Right lobe of liver (tissue), 6 donors: Measurements from ENCODE around the gene GNAT1. TPM values are rescaled to one million over a fixed set of nuclear protein-coding genes. Genes with fewer than 3 reads are reported as not detected.

Experiments used
- ATAC-seq, 4 donors: fragments of 200-7000 bp; cut with Tn5 transposase; one replicate each; pipeline ENCODE4 v1.9.1; 2020; ENCODE audit warnings: mild to moderate bottlenecking in 4 of 4, moderate library complexity in 4 of 4
- DNase-seq, 3 donors: peaks; one replicate each; pipeline ENCODE4 v3.0.0-alpha.2; 2020
- H3K27ac ChIP-seq, 3 donors: fragments of 200-600 bp; one replicate each; pipeline ENCODE4 v1.8.0; 2022
- H3K27me3 ChIP-seq, 2 donors: fragments of 200-600 bp; one replicate each; pipeline ENCODE4 v1.8.0; 2022
- H3K36me3 ChIP-seq, 4 donors: fragments of 200-600 bp; sonication (generic) in 1 of 4; one replicate each; pipeline versions ENCODE4 v1.5.1 to v1.8.0; 2017 to 2022; ENCODE audit warnings: control low read depth in 1 of 4
- H3K4me1 ChIP-seq, 4 donors: fragments of 200-600 bp; sonication (generic) in 1 of 4; one replicate each; pipeline versions ENCODE4 v1.5.1 to v1.8.0; 2017 to 2022; ENCODE audit warnings: control low read depth in 1 of 4
- H3K4me3 ChIP-seq, 3 donors: fragments of 200-600 bp; one replicate each; pipeline ENCODE4 v1.8.0; 2022
- H3K9me3 ChIP-seq, 4 donors: fragments of 200-600 bp; sonication (generic) in 1 of 4; one replicate each; pipeline versions ENCODE4 v1.5.1 to v1.8.0; 2017 to 2022; ENCODE audit warnings: control low read depth in 1 of 4
- POLR2A ChIP-seq: fragments of 450-650 bp; IDR thresholded peaks from one replicate; pipeline ENCODE4 v1.6.1; 2017; ENCODE audit warnings: antibody characterized with exemption, mild to moderate bottlenecking
- WGBS: methylation state at CpG from one replicate; pipeline ENCODE4 v1.1.6; 2018; ENCODE audit warnings: low coverage, low lambda C conversion rate; ENCODE audit not compliant: insufficient coverage; ENCODE audit errors: missing lambda C conversion rate; 5-methylcytosine and 5-hydroxymethylcytosine counted together
- intact Hi-C, 2 donors: fragments of 100-400 bp; cut with DNase I; formaldehyde crosslinking; loops; one replicate each; pipeline versions ENCODE4 v1.11.2 to v1.14.1; 2022
- total RNA-seq, 6 experiments: library from RNA; depleted of rRNA in 2 of 6; stranded (reverse); fragments of >200 nt in 2 of 6; fragmentation: NEBNext Ultra II Directional in 3 of 6; extraction: Animal tissue kit (Norgen Biotek cat#: 25700) in 3 of 6; gene quantifications; one replicate each; pipeline versions ENCODE4 v1.1.0 to v1.2.4, GENCODE V29; 2016 to 2023
- TF ChIP-seq, protein P1 (sequence below), 4 donors: fragments of 200-600 bp in 3 of 4; fragments of 450-650 bp in 1 of 4; IDR thresholded peaks; one replicate each; pipeline versions ENCODE4 v1.5.1 to v1.8.0; 2016 to 2022; ENCODE audit warnings: antibody characterized with exemption in 4 of 4, mild to moderate bottlenecking in 2 of 4
- donor health status: DM: no; HTN: yes; CAD: no.
- donor health status: DM: no; HTN: no; CAD: no.
- donor health status: DM: no; HTN: no; CAD: no.
- donor health status: DM: no; HTN: yes; CAD: no.
- donor health status: DM: no; HTN: yes; CAD: no.

The GNAT1 gene
- total RNA-seq, 6 experiments from 2014 or later, result 0.07 TPM; not detected in 5

DNA sequence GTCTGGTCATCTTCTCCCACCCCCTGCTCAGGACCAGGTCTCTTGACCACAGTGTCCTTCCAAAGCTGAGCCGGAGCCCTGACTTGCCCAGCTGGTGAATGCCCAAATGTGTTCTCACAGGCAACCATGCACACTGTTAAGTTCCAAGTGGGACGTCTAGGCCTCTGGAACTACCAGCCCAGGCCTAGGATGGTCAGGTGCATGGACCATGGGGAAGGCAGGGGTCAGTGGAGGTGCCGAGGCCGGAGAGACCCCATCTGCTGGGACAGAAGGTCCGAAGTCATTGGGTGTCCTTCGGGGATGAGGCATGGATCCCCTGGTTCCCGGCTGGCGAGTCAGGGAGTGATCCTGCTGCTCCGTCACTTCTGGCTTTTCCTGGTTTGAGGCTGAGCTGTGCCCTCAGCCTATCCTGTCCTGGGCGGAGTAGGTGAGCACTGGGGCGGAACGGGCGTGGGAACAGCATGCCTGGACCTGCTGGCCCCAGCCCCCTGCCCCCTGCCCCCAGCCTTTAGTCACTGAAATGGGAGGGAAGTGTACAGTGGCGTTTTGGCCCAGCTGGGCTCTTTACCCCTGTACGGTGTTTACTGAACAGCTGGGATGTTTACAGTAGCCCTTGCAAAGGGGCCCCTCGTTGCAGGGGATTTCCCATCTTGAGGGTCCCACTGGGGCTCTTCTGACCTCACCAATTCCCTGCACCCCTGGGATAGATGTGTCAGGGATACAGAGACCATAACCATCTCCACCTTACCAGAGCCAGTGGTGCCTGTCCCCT is 24.2 kb upstream of the GNAT1 start:
- Histone ChIP-seq H3K27ac (peak overlapping the region in 1 of 3 donors; percentile 10), H3K4me3 (no peak overlapping the region), H3K9me3 (no peaks in the 10 kb centered on the region), H3K4me1 (peaks cover 0 to 36% (median 9%) of the 10 kb centered on the region in 4 donors), H3K36me3 (no peaks in the 10 kb centered on the region), H3K27me3 (no peaks in the 10 kb centered on the region)
- intact Hi-C loops, result no loop called here
- WGBS, result 50% methylated on average over 2 of the region's 16 CpGs
- TF ChIP-seq, protein P1, sequence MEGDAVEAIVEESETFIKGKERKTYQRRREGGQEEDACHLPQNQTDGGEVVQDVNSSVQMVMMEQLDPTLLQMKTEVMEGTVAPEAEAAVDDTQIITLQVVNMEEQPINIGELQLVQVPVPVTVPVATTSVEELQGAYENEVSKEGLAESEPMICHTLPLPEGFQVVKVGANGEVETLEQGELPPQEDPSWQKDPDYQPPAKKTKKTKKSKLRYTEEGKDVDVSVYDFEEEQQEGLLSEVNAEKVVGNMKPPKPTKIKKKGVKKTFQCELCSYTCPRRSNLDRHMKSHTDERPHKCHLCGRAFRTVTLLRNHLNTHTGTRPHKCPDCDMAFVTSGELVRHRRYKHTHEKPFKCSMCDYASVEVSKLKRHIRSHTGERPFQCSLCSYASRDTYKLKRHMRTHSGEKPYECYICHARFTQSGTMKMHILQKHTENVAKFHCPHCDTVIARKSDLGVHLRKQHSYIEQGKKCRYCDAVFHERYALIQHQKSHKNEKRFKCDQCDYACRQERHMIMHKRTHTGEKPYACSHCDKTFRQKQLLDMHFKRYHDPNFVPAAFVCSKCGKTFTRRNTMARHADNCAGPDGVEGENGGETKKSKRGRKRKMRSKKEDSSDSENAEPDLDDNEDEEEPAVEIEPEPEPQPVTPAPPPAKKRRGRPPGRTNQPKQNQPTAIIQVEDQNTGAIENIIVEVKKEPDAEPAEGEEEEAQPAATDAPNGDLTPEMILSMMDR (IDR thresholded peaks at IDR 0.05), result no peak
- no peak for TF ChIP-seq POLR2A
- no peak for DNase-seq
- ATAC-seq, result no peak

DNA sequence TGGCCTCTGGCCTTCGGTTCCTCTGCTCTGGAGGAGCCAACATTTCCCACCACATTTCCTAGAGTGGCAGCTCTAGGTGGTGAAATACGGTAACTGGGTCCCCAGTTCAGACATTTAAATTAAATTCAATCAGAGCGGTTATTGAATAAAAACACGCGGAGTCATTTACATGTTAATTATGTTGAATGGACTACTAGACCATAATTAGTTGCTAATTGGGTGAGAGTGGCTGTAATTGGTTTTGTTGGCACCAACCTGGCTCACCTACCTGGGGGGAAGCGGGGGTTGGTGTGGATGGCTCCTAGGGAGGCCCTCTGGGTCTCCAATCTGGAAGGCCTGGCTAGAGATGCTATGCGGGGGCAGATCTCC is 23.6 kb upstream of the GNAT1 start:
- no peak for TF ChIP-seq POLR2A
- TF ChIP-seq, protein P1 (IDR thresholded peaks at IDR 0.05), result no peak
- intact Hi-C loops, result no loop called here
- 86% methylated on average over 6 of the region's 7 CpGs for WGBS

DNA sequence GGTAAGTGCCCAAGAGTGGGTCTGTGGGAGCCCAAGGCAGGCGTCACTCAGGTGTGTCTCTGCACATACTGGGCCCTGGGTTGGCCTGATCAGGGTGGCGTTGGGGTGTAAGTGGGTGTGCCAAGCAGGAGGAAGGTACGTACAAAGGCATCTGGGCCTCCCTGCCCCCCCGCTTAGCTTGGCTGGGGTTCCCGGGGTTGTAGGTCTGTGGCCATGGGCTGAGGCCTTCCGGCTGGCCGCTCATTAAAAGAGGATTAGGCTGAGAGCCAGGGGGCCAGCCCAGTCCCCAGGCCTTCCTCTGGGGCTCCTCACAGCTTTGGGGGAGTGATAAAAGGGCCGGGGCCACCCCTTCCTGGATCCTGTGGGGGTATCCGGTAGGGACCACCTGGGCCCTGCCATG is 23.0 kb upstream of the GNAT1 start:
- ATAC-seq (no peak), DNase-seq (no peak)
- Histone ChIP-seq H3K9me3 (no peaks in the 10 kb centered on the region), H3K27ac (no peak overlapping the region), H3K36me3 (no peaks in the 10 kb centered on the region), H3K4me3 (no peak overlapping the region), H3K27me3 (no peaks in the 10 kb centered on the region), H3K4me1 (peaks cover 0 to 35% (median 9%) of the 10 kb centered on the region in 4 donors)
- intact Hi-C loops, result no loop called here
- WGBS, result no CpG with 5 or more reads among the region's 9 CpGs
- TF ChIP-seq, protein P1 (IDR thresholded peaks at IDR 0.05), result no peak
- TF ChIP-seq POLR2A, result no peak

More for the DNA sequence above, 23.6 kb upstream of the GNAT1 start:
- DNase-seq (no peak), ATAC-seq (no peak)
- Histone ChIP-seq H3K9me3 (no peaks in the 10 kb centered on the region), H3K4me3 (no peak overlapping the region), H3K27ac (peak overlapping the region in 1 of 3 donors; percentile 10), H3K36me3 (no peaks in the 10 kb centered on the region), H3K4me1 (peaks cover 0 to 39% (median 9%) of the 10 kb centered on the region in 4 donors), H3K27me3 (no peaks in the 10 kb centered on the region)

- no peak for ATAC-seq
- Histone ChIP-seq H3K36me3 (no peaks in the 10 kb centered on the region), H3K4me1 (peaks cover 0 to 35% (median 9%) of the 10 kb centered on the region in 4 donors), H3K9me3 (no peaks in the 10 kb centered on the region), H3K27me3 (no peaks in the 10 kb centered on the region), H3K4me3 (no peak overlapping the region), H3K27ac (no peak overlapping the region)
- TF ChIP-seq, protein P1 (IDR thresholded peaks at IDR 0.05), result no peak
- TF ChIP-seq POLR2A, result no peak
- intact Hi-C loops, result no loop called here
- 69% methylated on average over 3 of the region's 6 CpGs for WGBS
- DNase-seq, result no peak
Measured at GRCh38 chr3:50168791-50169190, 22.6 kb upstream of the GNAT1 start.
